Activated CD4-positive, alpha-beta T cell treated with anti-CD3 and anti-CD28 coated beads for 36 hours (primary cell): Measurements from ENCODE around the gene FSTL4. TPM values are rescaled to one million over a fixed set of nuclear protein-coding genes. Genes with fewer than 3 reads are reported as not detected.
"Not testable (repeated sequence)": the region's sequence is repeated elsewhere in the genome, so short reads cannot be mapped to it uniquely, and the experiment has no call there.

ENCODE experiments used
- ATAC-seq: fragments of 200-7000 bp; cut with Tn5 transposase; one replicate; pipeline ENCODE4 v1.10.0; 2021; ENCODE audit warnings: mild to moderate bottlenecking, moderate library complexity
- CTCF ChIA-PET: fragments of 350-600 bp; sonication (Branson Sonifier 250); formaldehyde crosslinking; loops from one replicate; lab custom pipeline; 2021; ENCODE audit warnings: antibody characterized with exemption; lab: Charles Lee
- POLR2A ChIA-PET: fragments of 350-600 bp; sonication (Branson Sonifier 250); formaldehyde crosslinking; loops from one replicate; lab custom pipeline; 2021; ENCODE audit warnings: antibody characterized with exemption, inconsistent platforms; lab: Charles Lee
- DNase-seq: peaks from one replicate; pipeline ENCODE4 v3.0.0-alpha.2; 2020
- H3K27ac Mint-ChIP-seq: one replicate; pipeline ENCODE4 v1.8.0; 2021; ENCODE audit warnings: mixed read lengths
- H3K27me3 Mint-ChIP-seq: one replicate; pipeline ENCODE4 v1.8.0; 2021; ENCODE audit warnings: mixed read lengths
- H3K36me3 Mint-ChIP-seq: one replicate; pipeline ENCODE4 v1.8.0; 2021; ENCODE audit warnings: low read depth, mixed read lengths
- H3K4me1 Mint-ChIP-seq: one replicate; pipeline ENCODE4 v1.8.0; 2021; ENCODE audit warnings: mixed read lengths
- H3K4me3 Mint-ChIP-seq: one replicate; pipeline ENCODE4 v1.8.0; 2021; ENCODE audit warnings: mild to moderate bottlenecking, moderate library complexity, mixed read lengths
- H3K9me3 Mint-ChIP-seq: one replicate; pipeline ENCODE4 v1.8.0; 2021; ENCODE audit warnings: low read depth, mixed read lengths
- intact Hi-C, 2 experiments: fragments of 100-400 bp; cut with DNase I in 1 of 2; cut with micrococcal nuclease in 1 of 2; formaldehyde crosslinking; loops; one replicate each; pipeline versions ENCODE4 v1.14.2 to v1.15.1; 2022 to 2024; cut with DNase I, micrococcal nuclease
- total RNA-seq, 2 experiments: library from RNA; stranded (reverse); gene quantifications; one replicate each; pipeline ENCODE4 v1.2.3, GENCODE V29; 2021

FSTL4 gene
- total RNA-seq, 2 experiments from 2014 or later = not detected

DNA sequence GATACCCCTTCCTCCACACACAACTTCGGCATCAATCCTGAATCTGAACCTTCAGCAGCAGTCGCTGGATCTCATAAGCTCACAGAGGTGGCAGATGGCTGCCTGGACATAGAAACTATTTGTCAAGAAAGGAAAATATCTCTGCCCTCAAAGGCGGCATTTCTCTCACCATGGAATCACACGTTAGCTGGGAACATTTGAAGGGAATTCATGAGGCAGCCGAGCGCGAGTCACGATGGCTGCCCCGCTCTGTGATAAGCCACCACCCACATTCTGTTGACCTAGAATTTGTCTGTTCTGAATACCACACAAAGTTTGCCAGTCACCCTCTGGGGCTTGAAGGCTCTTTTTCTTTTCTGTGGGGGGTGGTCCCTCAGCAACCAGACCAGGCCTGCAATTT, 157.9 kb downstream of the FSTL4 start:
- no peak for ATAC-seq
- no peak overlapping the region for H3K27ac Mint-ChIP-seq
- H3K36me3 Mint-ChIP-seq = no peaks in the 10 kb centered on the region
- CTCF ChIA-PET = interaction anchor here (0.7 kb wide), 1 partner anchor 267 kb away, joined by 3 read pairs; no protein-coding TSS in a partner anchor
- peaks cover 4% of the 10 kb centered on the region for H3K4me1 Mint-ChIP-seq
- intact Hi-C loops = no loop called here
- H3K4me3 Mint-ChIP-seq = no peak overlapping the region
- POLR2A ChIA-PET = no interaction called here
- no peak for DNase-seq
- H3K9me3 Mint-ChIP-seq = no peaks in the 10 kb centered on the region
- H3K27me3 Mint-ChIP-seq = no peaks in the 10 kb centered on the region

DNA sequence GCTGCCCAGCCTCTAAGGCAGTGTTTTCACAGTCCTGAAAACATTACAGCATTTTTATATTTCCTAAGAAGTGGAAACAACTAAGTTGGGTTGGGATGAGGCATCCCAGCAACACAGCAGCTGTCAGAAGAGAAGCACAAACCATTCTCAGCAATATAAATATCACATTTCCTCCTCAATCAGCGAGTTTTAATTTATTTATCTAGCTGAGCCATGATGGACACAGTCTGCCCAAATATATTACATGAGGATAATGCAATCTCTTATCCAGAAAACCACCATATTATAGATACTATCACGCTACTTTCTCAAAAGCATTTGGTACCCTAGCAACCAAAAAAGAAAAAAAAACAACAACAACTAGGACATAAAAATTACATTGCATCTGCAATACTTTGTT, 158.5 kb downstream of the FSTL4 start:
- Mint-ChIP-seq H3K36me3 (no peaks in the 10 kb centered on the region), H3K4me3 (no peak overlapping the region), H3K9me3 (no peaks in the 10 kb centered on the region), H3K4me1 (peaks cover 4% of the 10 kb centered on the region), H3K27ac (no peak overlapping the region), H3K27me3 (no peaks in the 10 kb centered on the region)
- POLR2A ChIA-PET = no interaction called here
- ATAC-seq (no peak), DNase-seq (no peak)
- CTCF ChIA-PET = interaction anchor here (0.7 kb wide), 1 partner anchor 267 kb away, joined by 3 read pairs; no protein-coding TSS in a partner anchor
- intact Hi-C loops = no loop called here

DNA sequence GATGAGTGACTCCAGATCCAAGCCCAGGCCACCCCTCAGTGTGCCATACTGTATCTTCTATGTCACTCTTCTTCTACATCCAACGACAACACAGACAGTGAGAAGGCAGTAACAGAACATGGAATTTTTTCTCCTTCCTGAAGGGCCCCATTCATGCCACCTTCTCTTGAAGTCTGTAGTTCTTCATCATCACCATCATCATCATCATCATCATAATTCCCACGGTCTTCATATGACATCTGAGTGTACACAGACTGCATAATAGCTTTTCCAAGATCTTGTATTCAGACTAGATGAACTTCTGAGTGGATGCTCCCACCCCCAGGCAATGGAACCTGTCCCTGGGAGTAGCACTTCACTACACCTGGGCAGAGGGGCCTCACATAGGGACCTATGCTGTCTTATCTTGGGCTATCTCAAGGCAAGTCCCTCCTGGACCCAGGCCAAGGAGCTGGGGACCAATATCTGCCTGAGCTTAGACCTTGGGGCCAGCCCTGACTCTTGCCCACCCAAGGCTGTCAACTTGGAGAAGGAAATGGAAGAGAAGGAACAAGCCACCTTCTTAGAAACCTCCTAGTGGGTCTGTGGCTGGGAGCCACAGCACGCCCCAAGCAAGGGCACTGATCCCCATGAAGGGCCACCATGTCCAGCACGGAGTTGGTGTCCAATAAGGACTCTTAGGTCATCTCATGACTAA, 159.1 kb downstream of the FSTL4 start:
- no peaks in the 10 kb centered on the region for H3K36me3 Mint-ChIP-seq
- ATAC-seq (no peak), DNase-seq (no peak)
- no peak overlapping the region for H3K4me3 Mint-ChIP-seq
- POLR2A ChIA-PET = interaction anchor here (0.6 kb wide), 1 partner anchor 16 kb away, joined by 3 read pairs; no protein-coding TSS in a partner anchor
- CTCF ChIA-PET = interaction anchor here (1.5 kb wide), 1 partner anchor 33 kb away, joined by 4 read pairs; no protein-coding TSS in a partner anchor
- intact Hi-C loops = no loop called here
- no peak overlapping the region for H3K27ac Mint-ChIP-seq
- H3K27me3 Mint-ChIP-seq = no peaks in the 10 kb centered on the region
- no peaks in the 10 kb centered on the region for H3K9me3 Mint-ChIP-seq
- H3K4me1 Mint-ChIP-seq = peaks cover 4% of the 10 kb centered on the region

DNA sequence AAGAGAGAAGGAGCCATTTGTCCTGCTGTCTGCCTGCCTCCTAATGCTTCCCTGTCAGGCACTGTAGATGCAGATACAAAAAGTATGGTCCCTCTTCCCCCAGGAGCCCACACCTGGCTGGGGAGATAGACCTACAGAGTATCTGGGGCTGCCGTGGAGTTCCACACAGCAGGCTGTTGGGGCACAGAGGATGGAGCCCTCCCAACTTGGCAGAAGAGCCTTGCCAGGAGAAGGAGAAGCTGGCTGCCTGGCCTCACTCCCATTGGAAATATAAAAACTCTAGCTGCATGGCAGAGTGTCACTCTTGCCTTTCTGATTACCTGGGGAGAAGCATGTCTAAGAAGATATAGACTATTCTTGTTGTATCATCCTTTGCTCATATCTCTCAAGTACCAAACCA, 160.4 kb downstream of the FSTL4 start:
- no peaks in the 10 kb centered on the region for H3K27me3 Mint-ChIP-seq
- no peak overlapping the region for H3K4me3 Mint-ChIP-seq
- no peaks in the 10 kb centered on the region for H3K36me3 Mint-ChIP-seq
- POLR2A ChIA-PET = no interaction called here
- intact Hi-C loops = no loop called here
- no peaks in the 10 kb centered on the region for H3K9me3 Mint-ChIP-seq
- no peak for ATAC-seq
- no peak for DNase-seq
- CTCF ChIA-PET = interaction anchor here (0.6 to 1.5 kb wide), 4 partner anchors 32 to 501 kb away, joined by 3 to 4 read pairs (median 4); no protein-coding TSS in a partner anchor
- H3K4me1 Mint-ChIP-seq = no peaks in the 10 kb centered on the region
- no peak overlapping the region for H3K27ac Mint-ChIP-seq

DNA sequence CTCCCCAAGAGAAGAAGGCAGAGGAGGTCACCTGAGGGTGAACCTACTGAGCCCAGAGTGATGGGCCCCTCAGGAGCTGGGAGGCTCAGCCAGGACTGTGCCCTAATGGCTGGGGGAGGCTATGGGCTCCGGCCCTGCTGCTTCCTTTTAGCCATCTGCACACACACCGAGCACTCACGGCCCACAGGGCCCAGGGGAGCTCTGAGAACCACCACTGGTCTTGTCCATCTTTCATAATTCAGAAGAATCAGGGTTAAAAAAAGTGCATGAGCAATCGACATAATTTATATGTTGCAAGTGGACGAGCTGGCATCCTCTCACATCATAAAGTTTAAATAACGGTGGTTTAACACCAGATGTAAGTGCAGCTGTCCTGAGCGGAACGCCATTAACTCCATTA, 162.1 kb downstream of the FSTL4 start:
- DNase-seq = no peak
- intact Hi-C loops = no loop called here
- POLR2A ChIA-PET = no interaction called here
- Mint-ChIP-seq H3K27ac (no peak overlapping the region), H3K4me1 (no peaks in the 10 kb centered on the region), H3K36me3 (no peaks in the 10 kb centered on the region), H3K27me3 (no peaks in the 10 kb centered on the region), H3K4me3 (no peak overlapping the region), H3K9me3 (no peaks in the 10 kb centered on the region)
- ATAC-seq = no peak
- CTCF ChIA-PET = no interaction called here

DNA sequence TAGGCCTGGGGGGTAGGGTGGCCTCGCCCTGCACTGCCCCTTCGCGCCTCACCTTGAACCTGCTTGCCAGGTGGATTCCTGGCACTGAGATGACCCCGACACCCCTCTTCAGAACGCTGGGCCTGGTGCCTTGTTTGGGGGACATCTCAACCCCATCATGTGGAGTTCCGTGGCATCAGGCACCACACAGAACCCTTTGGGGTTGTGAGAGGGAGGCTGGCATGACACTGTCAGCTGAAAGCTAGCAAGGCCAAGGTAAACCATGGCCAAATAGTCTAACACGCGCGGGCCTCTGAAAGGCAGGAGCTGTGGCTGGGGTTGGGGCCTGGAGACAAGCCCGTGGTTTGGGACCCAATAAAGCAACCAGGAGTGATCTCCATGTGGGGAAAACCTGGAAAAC, 163.2 kb downstream of the FSTL4 start:
- ChIA-PET POLR2A (no interaction called here), CTCF (interaction anchor here (0.9 kb wide), 1 partner anchor 26 kb away, joined by 3 read pairs; no protein-coding TSS in a partner anchor)
- H3K4me1 Mint-ChIP-seq = no peaks in the 10 kb centered on the region
- intact Hi-C loops = no loop called here
- ATAC-seq = no peak
- no peak for DNase-seq
- no peak overlapping the region for H3K27ac Mint-ChIP-seq
- no peaks in the 10 kb centered on the region for H3K27me3 Mint-ChIP-seq
- H3K9me3 Mint-ChIP-seq = no peaks in the 10 kb centered on the region
- H3K4me3 Mint-ChIP-seq = no peak overlapping the region
- H3K36me3 Mint-ChIP-seq = no peaks in the 10 kb centered on the region

DNA sequence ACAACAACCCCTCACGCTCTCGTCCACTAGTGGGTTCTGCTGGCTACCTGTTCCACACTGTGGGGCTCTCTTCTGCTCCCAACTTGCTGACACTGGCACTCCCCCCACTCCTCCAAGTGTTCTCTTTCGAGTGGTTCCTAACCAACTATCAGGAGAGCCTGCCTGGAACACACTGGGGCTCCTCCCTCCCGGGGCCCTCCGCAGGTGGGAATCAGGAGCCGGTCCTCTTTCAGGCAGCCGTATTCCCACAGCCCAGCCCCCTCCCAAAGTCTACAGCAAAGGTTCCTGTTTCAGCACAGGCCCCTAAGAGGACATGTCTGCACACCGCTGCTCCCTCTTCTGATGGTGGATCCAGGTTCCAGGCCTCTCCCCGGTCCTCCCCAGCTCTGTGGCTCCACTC, 165.9 kb downstream of the FSTL4 start:
- intact Hi-C loops = no loop called here
- ATAC-seq = no peak
- ChIA-PET CTCF (no interaction called here), POLR2A (no interaction called here)
- no peak overlapping the region for H3K4me3 Mint-ChIP-seq
- no peaks in the 10 kb centered on the region for H3K27me3 Mint-ChIP-seq
- no peaks in the 10 kb centered on the region for H3K4me1 Mint-ChIP-seq
- DNase-seq = no peak
- H3K27ac Mint-ChIP-seq = no peak overlapping the region
- H3K9me3 Mint-ChIP-seq = no peaks in the 10 kb centered on the region
- H3K36me3 Mint-ChIP-seq = no peaks in the 10 kb centered on the region

DNA sequence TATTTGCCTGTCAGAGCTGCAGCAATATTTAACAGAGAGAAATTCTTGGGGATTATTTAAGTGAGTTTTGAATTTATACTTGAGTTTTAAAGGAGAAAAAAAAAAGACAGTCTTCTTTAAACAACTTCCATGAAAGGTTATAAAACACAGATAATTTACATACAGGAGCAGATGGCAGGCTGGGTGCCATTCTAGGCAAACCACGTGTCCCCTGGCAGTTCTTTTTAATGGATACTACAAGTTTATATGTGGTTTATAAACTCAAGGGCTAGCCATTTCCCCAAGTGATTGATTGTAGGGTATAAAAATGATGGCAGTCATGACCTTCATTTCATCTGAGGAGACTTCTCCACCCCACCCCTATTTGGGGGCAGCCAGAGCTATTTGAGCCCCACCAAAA, 166.6 kb downstream of the FSTL4 start:
- H3K4me1 Mint-ChIP-seq = no peaks in the 10 kb centered on the region
- intact Hi-C loops = no loop called here
- POLR2A ChIA-PET = no interaction called here
- ATAC-seq (no peak), DNase-seq (no peak)
- H3K4me3 Mint-ChIP-seq = no peak overlapping the region
- H3K9me3 Mint-ChIP-seq = no peaks in the 10 kb centered on the region
- CTCF ChIA-PET = no interaction called here
- no peak overlapping the region for H3K27ac Mint-ChIP-seq
- no peaks in the 10 kb centered on the region for H3K27me3 Mint-ChIP-seq
- no peaks in the 10 kb centered on the region for H3K36me3 Mint-ChIP-seq

DNA sequence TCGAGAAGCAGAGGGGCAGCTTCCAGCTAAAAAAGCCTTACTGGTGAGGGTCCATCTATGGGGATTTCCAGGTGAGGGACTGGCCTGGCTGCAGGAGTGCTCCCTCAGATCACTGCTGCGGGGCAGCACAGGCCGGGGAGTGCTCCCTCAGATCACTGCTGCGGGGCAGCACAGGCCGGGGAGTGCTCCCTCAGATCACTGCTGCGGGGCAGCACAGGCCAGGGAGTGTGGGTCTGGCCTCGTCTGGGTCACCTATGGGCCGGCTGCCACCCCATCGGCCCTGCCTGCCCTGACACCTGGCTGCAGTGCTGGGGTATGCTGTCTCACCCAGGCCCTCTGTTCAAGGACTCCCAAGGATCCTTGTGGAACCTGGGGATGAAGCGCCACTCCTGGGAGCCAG, 167.1 kb downstream of the FSTL4 start:
- DNase-seq, ATAC-seq, H3K9me3 Mint-ChIP-seq, H3K36me3 Mint-ChIP-seq, CTCF ChIA-PET, H3K4me1 Mint-ChIP-seq, H3K27me3 Mint-ChIP-seq, H3K27ac Mint-ChIP-seq, H3K4me3 Mint-ChIP-seq, intact Hi-C loops, POLR2A ChIA-PET: not testable (repeated sequence)

DNA sequence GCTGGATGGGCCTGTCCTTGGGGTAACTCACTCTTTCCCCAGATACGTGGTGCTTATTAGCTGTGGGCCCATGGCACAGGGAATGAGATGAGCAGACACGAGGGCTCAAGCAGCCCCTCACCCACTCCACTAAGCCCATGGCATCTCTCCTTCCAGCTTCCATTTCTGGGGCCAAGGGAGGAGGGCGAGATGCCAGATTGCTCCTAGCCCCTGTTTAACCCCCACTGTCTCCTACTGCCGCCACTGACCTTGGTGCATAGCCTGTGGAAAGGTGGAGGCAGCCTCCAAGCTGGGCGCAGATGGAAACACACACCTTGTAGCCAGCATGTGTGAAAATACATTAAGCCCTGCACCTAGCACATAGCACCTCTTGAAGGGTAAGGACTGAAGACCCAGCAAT, 167.6 kb downstream of the FSTL4 start:
- DNase-seq = no peak
- Mint-ChIP-seq H3K4me3 (no peak overlapping the region), H3K36me3 (no peaks in the 10 kb centered on the region), H3K27me3 (no peaks in the 10 kb centered on the region), H3K4me1 (no peaks in the 10 kb centered on the region), H3K9me3 (no peaks in the 10 kb centered on the region), H3K27ac (no peak overlapping the region)
- POLR2A ChIA-PET = no interaction called here
- intact Hi-C loops = no loop called here
- no peak for ATAC-seq
- CTCF ChIA-PET = no interaction called here

DNA sequence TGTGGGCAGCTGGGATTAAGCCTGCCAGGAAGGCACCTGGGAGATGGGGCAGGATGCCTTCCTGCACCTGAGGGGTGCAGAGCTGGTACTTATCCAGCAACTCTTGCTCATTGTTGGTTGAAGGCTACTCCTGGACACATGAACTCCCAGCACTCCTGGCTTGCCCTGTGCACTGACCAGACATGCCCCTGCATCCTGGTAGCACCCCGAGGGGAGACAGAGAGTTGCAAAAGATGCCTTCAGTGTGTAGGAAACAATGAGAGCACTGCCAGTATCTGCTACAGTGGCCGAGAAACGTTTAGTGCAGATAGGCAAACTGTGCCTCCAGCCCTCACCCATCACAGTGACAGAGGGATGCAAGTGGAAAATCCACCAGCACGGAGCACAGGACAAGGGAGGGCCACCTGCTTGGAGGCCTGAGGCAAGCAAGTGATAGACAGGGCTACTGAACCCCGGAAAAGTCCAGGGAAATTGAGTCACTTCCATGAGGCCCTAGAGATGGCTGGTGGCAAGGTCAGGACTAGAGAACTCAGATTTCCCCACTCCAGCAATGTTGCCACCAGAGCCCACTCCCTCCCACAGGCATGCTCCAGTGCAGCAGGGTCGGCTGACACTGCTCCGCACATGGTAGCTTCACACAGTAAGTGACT, 171.1 kb downstream of the FSTL4 start:
- H3K4me3 Mint-ChIP-seq = no peak overlapping the region
- CTCF ChIA-PET = interaction anchor here (1.0 to 1.5 kb wide), 4 partner anchors 15 to 20 kb away, joined by 3 to 5 read pairs (median 4); no protein-coding TSS in a partner anchor
- ATAC-seq (no peak), DNase-seq (no peak)
- no peak overlapping the region for H3K27ac Mint-ChIP-seq
- H3K36me3 Mint-ChIP-seq = no peaks in the 10 kb centered on the region
- peaks cover 5% of the 10 kb centered on the region for H3K27me3 Mint-ChIP-seq
- no peaks in the 10 kb centered on the region for H3K4me1 Mint-ChIP-seq
- POLR2A ChIA-PET = no interaction called here
- H3K9me3 Mint-ChIP-seq = no peaks in the 10 kb centered on the region
- intact Hi-C loops = no loop called here
